Activated T-cell treated with anti-CD3 and anti-CD28 coated beads, Interleukin-2, amount 50 U/mL, for 24 hours (primary cell): Measurements from ENCODE around the gene ADGRL3.
"Not testable (repeated sequence)": the region's sequence is repeated elsewhere in the genome, so short reads cannot be mapped to it uniquely, and the experiment has no call there.

Experiments
- DNase-seq: peaks from one replicate; pipeline ENCODE4 v3.0.0-alpha.2; 2020
- H3K27ac Mint-ChIP-seq: 2 replicates; pipeline ENCODE4 v1.8.0; 2020; ENCODE audit warnings: mild to moderate bottlenecking, mixed read lengths
- H3K27me3 Mint-ChIP-seq: 2 replicates; pipeline ENCODE4 v1.8.0; 2020; ENCODE audit warnings: mixed read lengths
- H3K36me3 Mint-ChIP-seq: 2 replicates; pipeline ENCODE4 v1.8.0; 2020; ENCODE audit warnings: low read depth, mixed read lengths
- H3K4me1 Mint-ChIP-seq: 2 replicates; pipeline ENCODE4 v1.8.0; 2020; ENCODE audit warnings: low read depth, mixed read lengths
- H3K4me3 Mint-ChIP-seq: 2 replicates; pipeline ENCODE4 v1.8.0; 2020; ENCODE audit warnings: mild to moderate bottlenecking, moderate library complexity, mixed read lengths
- H3K9me3 Mint-ChIP-seq: 2 replicates; pipeline ENCODE4 v1.8.0; 2020; ENCODE audit warnings: mixed read lengths

The ADGRL3 gene

DNA sequence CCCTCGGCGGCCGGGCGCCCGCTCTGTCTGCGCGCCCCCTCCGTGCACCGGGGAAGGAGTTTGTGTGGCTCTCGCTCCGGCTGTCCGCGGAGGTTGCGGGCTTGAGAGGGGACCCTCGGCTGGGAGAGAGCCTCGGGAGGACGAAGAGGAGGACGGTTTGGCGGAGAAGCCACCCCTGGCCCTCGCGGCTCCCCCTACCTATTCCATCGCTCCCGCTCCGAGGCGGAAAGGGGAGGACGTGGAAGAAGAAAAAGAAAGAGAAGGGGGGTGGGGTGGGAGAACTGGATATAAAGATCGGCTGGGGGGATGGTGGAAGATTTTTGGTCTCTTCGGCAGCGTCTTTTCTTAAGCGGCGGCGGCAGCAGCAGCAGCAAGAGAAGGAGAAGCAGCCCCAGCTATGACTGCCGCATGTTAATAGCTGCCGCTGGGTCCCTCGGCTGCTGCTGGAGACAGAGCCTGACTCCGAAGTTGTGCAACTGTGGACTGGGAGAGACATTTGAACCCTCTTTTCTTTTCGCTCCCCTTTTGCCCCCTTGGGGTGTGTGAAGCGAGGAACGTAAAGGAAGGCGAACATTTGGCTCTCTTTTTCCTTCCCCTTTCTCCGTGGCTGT is 895 bp downstream of the ADGRL3 start:
- Mint-ChIP-seq H3K27me3 (peaks cover 54% of the 10 kb centered on the region), H3K9me3 (peaks cover 4% of the 10 kb centered on the region), H3K4me3 (no peak overlapping the region), H3K4me1 (peaks cover 1% of the 10 kb centered on the region), H3K36me3 (no peaks in the 10 kb centered on the region), H3K27ac (no peak overlapping the region)
- DNase-seq, result no peak

DNA sequence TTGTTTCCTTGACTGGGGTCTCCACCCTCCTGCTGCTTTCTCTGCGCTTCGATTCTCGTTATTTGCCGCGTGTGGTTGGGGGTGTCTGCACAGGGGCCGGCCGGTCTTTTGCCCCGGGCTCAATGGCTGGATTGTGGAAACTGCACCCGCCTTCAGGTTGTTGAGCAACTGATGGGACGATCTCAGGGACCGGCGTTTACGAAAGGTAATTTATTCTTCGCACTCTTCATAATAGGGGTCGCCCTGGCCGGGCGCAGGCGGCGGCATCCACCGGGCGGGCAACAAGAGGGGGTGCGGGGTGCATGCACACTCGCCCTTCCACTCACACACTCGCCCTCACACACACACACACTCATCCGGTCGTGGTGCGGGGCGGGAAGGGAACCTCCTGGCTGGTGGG is 1.4 kb downstream of the ADGRL3 start:
- no peaks in the 10 kb centered on the region for H3K36me3 Mint-ChIP-seq
- H3K27me3 Mint-ChIP-seq, result peaks cover 54% of the 10 kb centered on the region
- DNase-seq, result no peak
- peaks cover 4% of the 10 kb centered on the region for H3K9me3 Mint-ChIP-seq
- H3K4me1 Mint-ChIP-seq, result peaks cover 1% of the 10 kb centered on the region
- H3K27ac Mint-ChIP-seq, result no peak overlapping the region
- no peak overlapping the region for H3K4me3 Mint-ChIP-seq

DNA sequence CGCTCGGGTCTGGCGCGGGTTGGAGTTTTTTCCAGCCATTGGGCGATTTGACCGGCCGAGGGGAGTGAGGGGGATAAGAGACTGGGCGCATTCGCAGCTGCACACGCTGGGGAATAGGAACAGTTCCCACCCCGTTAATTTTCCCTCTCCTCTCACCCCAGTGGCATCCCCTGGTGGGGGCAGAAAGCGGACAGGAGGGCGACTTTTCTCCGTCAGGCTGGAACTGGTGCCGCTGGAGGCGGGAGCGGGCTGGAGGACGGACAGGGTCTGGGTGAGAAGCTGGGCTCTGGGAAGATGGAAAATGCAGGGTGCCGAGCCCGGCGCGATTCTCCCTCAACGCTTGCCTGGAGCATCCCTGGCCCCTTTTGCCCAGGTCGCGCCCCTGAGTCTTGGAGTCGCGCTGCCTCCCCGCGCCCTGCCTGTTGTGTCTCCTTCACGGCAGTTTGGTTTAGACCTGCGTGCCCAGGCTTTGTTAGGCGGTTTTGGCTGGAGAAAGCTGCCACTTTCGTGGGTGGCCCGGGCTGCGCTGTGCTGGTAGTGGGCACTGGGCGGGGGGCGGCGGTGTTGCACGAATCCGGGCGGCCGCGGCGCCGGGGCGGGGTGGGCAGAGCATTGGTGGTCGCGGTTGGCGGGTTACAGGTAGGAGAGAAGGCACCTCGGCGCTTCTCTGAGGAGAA is 2.0 kb downstream of the ADGRL3 start:
- no peak overlapping the region for H3K27ac Mint-ChIP-seq
- no peak for DNase-seq
- H3K4me1 Mint-ChIP-seq, result peaks cover 1% of the 10 kb centered on the region
- peaks cover 4% of the 10 kb centered on the region for H3K9me3 Mint-ChIP-seq
- no peaks in the 10 kb centered on the region for H3K36me3 Mint-ChIP-seq
- peaks cover 54% of the 10 kb centered on the region for H3K27me3 Mint-ChIP-seq
- H3K4me3 Mint-ChIP-seq, result no peak overlapping the region

DNA sequence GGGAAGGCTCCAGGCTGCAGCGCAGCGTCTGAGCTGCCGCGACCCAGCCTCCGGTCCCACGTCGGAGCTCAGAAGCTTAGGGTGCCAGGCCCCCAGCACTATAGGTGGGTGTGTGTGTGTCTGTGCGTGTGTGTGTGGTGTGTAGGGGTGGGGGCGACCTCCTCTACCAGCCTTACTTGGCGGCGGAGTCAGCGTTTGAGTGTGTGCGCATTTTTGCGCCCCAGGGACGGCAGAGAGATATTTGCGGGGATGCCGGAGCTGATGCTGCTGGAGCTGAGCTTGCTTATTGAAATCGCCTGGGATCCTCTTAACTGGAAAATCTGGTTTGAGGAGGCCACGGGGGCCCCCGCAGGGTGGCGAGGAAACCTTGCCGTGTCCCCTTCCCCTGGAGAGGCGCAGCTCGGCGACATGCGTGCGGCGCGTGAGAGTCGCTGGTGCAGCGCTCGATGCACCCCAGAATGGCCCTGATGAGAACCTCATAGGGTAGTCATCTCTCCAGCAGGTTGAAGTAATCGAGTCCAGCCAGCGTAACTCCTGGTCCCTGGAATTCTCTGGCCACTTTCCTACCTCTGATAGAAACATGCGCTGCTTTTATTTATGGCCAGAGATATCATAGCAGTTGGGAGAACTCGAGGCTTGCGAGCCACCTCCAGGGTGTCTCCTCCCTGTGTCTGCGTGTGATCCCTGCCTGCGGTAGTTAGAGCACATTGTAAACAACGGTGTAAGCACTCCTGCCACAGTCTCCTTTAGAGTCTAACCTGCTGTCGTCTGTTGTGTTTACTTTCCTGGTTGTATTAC is 2.7 kb downstream of the ADGRL3 start:
- Mint-ChIP-seq H3K9me3 (peaks cover 4% of the 10 kb centered on the region), H3K36me3 (no peaks in the 10 kb centered on the region), H3K27ac (no peak overlapping the region), H3K27me3 (peaks cover 54% of the 10 kb centered on the region), H3K4me3 (no peak overlapping the region), H3K4me1 (peaks cover 1% of the 10 kb centered on the region)
- no peak for DNase-seq

DNA sequence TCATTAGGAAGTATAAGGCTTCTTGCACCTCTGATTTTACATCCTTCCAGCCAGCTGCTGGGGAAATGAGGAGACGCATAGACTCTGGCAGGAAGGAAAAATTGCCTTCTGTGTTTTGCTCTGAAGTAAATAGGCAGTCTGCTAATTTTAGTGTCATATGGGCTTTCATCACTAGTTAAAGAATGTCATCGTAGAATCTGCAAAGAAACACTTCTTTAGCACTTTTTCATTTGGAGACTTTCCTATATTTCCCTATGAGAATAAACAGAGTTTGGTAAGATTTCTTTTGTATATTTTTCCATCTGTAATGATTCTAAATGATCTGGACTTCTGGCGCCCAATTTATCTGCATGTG is 3.3 kb downstream of the ADGRL3 start:
- H3K36me3 Mint-ChIP-seq, result no peaks in the 10 kb centered on the region
- peaks cover 4% of the 10 kb centered on the region for H3K9me3 Mint-ChIP-seq
- no peak overlapping the region for H3K4me3 Mint-ChIP-seq
- H3K27me3 Mint-ChIP-seq, result peaks cover 54% of the 10 kb centered on the region
- no peak overlapping the region for H3K27ac Mint-ChIP-seq
- no peak for DNase-seq
- H3K4me1 Mint-ChIP-seq, result peaks cover 1% of the 10 kb centered on the region

DNA sequence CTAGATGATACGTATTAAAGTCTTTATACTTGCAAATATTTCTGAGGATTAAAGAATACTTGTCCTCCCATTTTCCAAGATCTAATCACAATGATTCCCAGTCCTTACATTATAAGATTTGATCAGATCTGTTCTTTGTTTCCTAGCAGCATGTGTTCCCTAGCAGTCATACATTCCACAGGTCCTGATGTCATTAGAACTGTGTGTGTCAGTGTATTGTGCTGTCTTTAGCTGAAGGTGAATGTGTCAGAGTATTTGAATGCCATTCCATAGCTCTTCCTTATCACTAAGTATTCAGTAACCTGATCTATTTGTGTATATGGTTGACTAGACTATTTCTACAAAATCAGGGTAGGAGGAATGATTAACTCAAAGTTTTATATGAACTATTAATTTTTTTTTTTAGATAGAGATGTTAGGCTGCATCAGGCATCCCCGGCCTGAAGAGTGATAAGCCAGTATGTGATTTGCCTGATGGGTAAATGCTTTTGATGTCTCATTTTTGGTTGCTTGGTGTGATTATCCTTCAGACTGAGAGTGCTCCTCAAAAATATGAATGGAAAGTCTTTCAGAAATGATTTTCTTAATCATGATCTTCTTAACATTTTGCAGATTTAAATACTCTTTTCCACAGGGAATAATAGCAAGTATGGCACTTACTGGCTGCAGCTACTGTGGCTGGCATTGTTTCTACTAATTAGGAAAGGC is 4.4 kb downstream of the ADGRL3 start:
- H3K27me3 Mint-ChIP-seq, result peaks cover 44% of the 10 kb centered on the region
- H3K9me3 Mint-ChIP-seq, result peaks cover 6% of the 10 kb centered on the region
- H3K4me1 Mint-ChIP-seq, result peaks cover 1% of the 10 kb centered on the region
- H3K4me3 Mint-ChIP-seq, result no peak overlapping the region
- no peaks in the 10 kb centered on the region for H3K36me3 Mint-ChIP-seq
- no peak overlapping the region for H3K27ac Mint-ChIP-seq
- DNase-seq, result no peak

DNA sequence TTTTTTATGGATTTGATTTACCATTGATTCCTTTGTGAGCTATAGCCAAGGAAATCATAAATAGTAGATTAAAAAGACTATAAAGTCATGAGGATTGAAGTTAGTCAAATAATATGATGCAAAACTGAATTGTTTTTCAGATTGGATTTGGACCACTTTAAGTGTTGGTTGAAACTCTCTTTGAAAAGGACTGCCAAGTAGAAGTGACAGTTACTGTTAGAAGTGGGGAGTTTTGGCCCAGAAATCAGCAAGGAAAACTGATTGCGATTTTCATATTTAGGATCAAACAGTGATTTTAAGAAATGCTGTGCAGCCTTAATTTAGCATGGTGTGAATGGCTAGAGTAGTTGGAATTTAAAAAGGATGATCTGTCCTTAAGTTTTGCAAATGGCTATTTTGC is 4.9 kb downstream of the ADGRL3 start:
- DNase-seq, result no peak
- Mint-ChIP-seq H3K9me3 (peaks cover 6% of the 10 kb centered on the region), H3K36me3 (no peaks in the 10 kb centered on the region), H3K4me3 (no peak overlapping the region), H3K27ac (no peak overlapping the region), H3K27me3 (peaks cover 39% of the 10 kb centered on the region), H3K4me1 (peaks cover 1% of the 10 kb centered on the region)

DNA sequence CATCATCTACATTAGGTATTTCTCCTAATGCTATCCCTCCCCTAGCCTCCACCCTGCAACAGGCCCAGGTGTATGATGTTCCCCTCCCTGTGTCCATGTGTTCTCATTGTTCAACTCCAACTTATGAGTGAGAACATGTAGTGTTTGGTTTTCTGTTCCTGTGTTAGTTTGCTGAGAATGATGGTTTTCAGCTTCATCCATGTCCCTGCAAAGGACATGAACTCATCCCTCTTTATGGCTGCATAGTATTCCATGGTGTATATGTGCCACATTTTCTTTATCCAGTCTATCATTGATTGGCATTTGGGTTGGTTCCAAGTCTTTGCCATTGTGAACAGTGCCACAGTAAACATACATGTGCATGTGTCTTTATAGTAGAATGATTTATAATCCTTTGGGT is 7.0 kb downstream of the ADGRL3 start:
- H3K36me3 Mint-ChIP-seq, DNase-seq, H3K27ac Mint-ChIP-seq, H3K4me3 Mint-ChIP-seq, H3K4me1 Mint-ChIP-seq: not testable (repeated sequence)
- Mint-ChIP-seq H3K9me3 (peaks cover 13% of the 10 kb centered on the region), H3K27me3 (peaks cover 22% of the 10 kb centered on the region)

DNA sequence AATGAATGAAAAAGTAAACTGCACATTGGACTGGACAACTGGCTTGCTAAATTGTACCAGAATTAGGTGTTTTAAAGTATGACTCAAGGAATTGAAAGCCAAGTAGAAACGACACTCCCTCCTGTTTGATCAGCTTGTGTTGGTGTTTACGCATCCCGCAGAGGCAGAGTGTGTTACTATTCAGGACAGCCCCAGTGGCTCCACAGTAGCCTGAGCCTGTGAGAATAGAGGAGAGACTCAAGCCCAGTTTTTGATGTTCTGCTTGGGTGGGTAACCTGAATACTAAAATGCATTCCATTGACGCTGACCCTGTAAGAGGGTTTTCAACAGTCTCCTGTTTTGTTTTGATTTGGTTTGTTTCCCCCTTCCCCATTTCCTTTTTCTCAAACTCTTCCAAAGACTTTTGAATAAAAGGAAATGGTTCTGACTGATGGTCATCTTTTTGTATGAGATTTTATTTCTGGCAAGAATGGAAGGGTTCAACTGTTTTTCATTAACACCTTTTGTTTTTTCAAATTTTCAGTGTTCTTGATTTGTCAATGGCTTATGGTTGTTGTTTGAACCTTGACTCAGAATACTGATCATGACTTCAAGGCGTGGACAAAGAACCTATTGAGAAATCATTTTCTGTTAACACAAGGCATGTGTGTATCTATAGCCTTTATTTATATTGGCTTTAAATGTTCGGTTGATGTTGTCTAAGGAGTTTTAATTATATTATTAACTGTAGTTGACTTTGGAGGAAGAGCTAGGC is 10.2 kb downstream of the ADGRL3 start:
- Mint-ChIP-seq H3K27me3 (peaks cover 2% of the 10 kb centered on the region), H3K27ac (no peak overlapping the region), H3K36me3 (no peaks in the 10 kb centered on the region), H3K9me3 (peaks cover 13% of the 10 kb centered on the region), H3K4me3 (no peak overlapping the region), H3K4me1 (no peaks in the 10 kb centered on the region)
- DNase-seq, result no peak

DNA sequence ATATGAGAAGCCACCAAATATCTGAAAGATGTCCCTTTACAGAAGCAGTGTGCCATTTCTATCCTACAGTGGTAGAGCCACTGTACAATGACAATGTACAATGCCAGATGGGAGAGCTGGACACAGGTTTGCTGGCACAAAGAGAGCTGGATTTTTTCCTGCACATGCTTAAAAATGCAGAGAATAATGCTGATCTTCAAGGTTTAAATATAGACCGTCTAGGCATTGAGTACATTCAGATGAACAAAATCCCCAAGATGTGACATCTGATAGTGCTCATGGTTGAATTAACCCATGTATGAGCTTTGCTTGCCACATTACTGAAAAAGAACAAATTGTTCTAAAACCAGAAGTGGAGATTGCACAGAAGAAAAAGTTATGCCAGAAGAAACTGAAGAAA is 11.7 kb downstream of the ADGRL3 start:
- H3K36me3 Mint-ChIP-seq, result no peaks in the 10 kb centered on the region

DNA sequence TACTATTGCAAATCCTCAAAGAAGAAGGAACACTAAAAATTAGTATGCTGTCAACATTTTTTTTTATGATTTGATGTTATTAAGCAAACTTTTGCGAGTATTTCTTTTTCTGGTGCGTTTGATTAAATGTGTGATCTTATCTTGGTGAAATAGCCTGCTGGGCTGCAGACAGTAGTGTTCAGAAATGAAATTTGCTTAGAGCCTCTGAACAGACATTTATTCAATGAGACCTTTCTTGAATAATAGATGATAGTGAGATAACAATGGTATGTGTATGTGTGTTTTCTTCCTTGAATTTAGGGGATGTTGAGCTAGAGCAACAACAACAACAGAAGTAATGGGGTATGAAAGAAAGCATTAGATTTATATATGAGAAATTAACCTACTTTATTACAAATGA is 12.7 kb downstream of the ADGRL3 start:
- H3K27me3 Mint-ChIP-seq, result no peaks in the 10 kb centered on the region
- H3K9me3 Mint-ChIP-seq, result peaks cover 19% of the 10 kb centered on the region
- no peak overlapping the region for H3K4me3 Mint-ChIP-seq
- H3K36me3 Mint-ChIP-seq, result no peaks in the 10 kb centered on the region
- no peak for DNase-seq
- H3K4me1 Mint-ChIP-seq, result no peaks in the 10 kb centered on the region
- no peak overlapping the region for H3K27ac Mint-ChIP-seq

More for the DNA sequence above, 11.7 kb downstream of the ADGRL3 start:
- no peak overlapping the region for H3K4me3 Mint-ChIP-seq
- no peaks in the 10 kb centered on the region for H3K4me1 Mint-ChIP-seq
- H3K27ac Mint-ChIP-seq, result no peak overlapping the region
- peaks cover 17% of the 10 kb centered on the region for H3K9me3 Mint-ChIP-seq
- H3K27me3 Mint-ChIP-seq, result no peaks in the 10 kb centered on the region
- no peak for DNase-seq

DNA sequence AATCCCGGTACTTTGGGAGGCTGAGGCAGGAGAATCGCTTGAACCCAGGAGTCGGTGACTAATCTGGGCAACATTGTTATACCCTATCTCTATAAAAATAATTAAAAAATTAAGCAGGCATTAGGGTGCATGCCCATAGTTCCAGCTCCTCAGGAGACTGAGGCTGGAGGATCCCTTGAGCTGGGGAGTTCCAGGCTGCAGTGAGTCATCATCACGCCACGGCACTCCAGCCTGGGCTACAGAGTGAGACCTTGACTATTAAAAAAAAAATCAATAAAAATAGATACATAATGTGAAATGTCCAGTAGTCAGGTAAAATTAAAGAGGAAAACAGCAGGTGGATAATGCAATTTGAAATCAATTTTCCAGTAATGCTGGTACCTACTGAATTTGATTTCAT is 14.6 kb downstream of the ADGRL3 start:
- H3K36me3 Mint-ChIP-seq, result no peaks in the 10 kb centered on the region
- no peak overlapping the region for H3K4me3 Mint-ChIP-seq
- no peak overlapping the region for H3K27ac Mint-ChIP-seq
- H3K4me1 Mint-ChIP-seq, result no peaks in the 10 kb centered on the region
- H3K27me3 Mint-ChIP-seq, result no peaks in the 10 kb centered on the region
- DNase-seq, result no peak
- peaks cover 17% of the 10 kb centered on the region for H3K9me3 Mint-ChIP-seq

DNA sequence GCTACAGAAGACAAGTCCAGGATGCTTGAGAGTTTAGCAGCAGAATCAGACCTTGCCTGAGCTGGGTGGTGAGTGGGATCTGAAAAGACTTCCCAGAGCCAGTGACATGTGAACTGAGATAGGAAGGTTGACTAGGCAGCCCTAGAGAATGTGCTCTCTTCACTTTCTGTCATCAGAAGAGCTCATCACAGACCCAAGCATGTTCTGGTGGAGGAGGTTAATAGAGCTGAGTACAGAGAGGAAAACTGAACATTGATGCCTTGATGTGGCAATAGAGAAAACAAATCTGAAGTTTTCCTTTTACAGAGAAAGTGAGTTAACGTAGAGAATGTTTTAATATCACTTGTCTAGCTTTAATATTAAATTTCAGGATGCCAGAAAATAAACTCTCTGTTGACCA is 17.1 kb downstream of the ADGRL3 start:
- no peak overlapping the region for H3K4me3 Mint-ChIP-seq
- no peaks in the 10 kb centered on the region for H3K27me3 Mint-ChIP-seq
- H3K27ac Mint-ChIP-seq, result no peak overlapping the region
- no peak for DNase-seq
- H3K9me3 Mint-ChIP-seq, result peaks cover 9% of the 10 kb centered on the region
- no peaks in the 10 kb centered on the region for H3K36me3 Mint-ChIP-seq
- no peaks in the 10 kb centered on the region for H3K4me1 Mint-ChIP-seq

DNA sequence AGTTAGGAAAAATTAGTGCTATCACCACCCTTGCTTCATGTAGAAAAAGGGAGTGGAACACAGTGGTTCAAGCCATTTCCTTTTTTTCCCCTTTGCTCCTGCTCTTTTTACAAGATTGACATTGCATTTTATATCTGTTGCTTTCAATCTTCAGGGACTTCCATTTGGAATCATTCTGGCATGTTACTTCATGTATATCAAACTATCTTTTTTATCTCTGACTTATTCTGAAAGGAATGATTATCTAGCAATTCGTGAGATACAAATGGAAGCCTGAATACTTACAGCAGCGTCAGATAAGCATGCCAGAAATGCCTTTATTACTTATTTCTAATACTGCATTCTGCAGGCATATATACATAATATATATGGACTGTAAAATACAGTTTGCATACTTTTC is 20.4 kb downstream of the ADGRL3 start:
- no peak for DNase-seq
- Mint-ChIP-seq H3K27me3 (no peaks in the 10 kb centered on the region), H3K36me3 (no peaks in the 10 kb centered on the region), H3K27ac (no peak overlapping the region), H3K4me1 (no peaks in the 10 kb centered on the region), H3K9me3 (peaks cover 9% of the 10 kb centered on the region), H3K4me3 (no peak overlapping the region)
